ENCODE results near the gene SRCAP.

Gene SRCAP

DNA sequence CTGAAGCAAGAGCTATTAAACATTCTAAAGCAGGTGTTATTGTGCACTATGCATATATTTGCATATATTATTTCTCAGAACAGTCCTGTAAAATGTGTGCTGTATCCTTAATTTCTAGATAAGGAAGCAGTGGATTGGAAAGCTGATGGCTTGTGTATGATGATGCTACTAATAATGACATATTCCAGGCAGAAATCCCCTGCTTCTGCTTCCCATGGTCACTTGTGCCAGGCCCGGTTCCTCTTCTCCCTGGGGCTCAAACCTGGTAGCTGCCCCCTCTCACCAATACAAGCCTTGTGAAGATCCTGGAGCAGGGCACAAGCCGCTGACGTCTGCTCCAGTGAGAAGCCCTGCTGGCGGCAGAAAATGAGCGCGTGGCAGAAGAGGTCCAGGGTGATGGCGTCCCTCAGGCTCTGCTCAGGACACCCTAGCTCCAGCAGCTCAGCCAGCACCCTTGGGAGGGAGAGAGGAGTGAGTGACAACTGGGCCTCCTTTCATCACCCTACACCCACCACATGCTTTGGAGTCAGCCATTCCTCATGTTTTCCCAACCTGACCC, 61.1 kb downstream of the SRCAP start:
- DNase-seq: no peak

DNA sequence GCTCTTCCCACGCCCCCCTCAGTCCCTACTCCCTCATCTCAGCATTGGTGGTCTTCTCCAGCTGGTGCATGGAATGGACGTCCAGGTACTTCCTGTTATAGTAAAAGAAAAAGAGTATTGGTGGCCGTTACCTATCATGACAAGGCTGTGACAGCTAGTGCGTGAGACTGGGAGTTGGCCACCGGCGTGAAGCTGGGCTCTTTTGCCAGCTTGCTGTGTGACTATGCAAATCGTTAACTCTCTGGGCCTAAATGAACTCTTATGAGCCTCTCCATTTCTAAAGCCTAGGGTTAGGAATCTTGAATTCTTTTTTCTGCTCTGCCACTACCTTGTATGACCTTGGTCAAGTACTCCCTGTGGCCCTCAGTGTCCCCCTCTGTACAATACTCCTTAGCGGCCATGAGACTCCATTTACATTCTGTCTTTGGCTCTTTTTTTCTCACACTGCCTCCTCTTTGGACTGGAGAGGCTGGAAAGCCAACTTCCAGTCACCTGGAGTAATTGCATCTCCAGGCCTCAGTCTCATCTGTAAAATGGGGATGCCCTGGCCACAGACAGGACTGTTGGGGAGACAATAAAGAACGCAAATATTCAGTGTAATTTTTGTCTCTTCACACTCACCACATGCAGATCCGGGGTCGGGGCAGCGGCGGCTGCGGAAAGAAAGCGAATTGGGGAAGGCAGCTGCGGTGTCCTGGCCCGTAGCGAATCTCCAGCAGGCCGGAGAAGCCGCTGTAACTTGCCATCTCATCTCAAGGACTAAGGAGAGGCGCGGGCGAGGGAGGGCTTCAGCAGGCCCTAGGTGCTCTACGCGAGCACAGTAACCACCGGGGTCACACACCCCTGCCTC, 61.8 kb downstream of the SRCAP start:
- no peak for DNase-seq

DNA sequence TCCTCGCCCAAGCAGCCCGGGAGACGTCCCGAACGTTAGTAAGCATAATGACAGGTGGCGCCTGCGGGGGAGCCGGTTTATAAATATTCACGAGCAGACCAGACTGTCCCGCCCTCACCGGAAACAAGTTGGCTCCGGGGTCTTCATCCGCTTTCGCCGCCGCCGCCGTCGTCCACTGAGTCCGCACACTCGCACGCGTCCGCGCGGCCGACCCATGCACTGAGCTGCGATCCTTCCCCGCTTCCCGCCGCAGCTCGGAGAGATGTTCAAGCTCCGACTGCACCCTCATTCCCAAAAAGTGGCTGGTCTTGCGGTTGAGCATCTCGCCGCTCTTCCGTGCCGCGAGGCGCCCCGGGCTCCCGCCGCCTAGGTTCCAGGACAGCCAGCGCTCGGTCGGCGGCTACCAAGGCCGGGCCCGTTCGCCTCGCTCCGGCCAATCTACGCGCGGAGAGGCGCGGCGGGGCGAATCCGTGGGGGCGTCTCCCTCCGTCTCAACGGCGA, 62.5 kb downstream of the SRCAP start:
- DNase-seq: peak in 1 of 2 experiments; percentile 18

DNA sequence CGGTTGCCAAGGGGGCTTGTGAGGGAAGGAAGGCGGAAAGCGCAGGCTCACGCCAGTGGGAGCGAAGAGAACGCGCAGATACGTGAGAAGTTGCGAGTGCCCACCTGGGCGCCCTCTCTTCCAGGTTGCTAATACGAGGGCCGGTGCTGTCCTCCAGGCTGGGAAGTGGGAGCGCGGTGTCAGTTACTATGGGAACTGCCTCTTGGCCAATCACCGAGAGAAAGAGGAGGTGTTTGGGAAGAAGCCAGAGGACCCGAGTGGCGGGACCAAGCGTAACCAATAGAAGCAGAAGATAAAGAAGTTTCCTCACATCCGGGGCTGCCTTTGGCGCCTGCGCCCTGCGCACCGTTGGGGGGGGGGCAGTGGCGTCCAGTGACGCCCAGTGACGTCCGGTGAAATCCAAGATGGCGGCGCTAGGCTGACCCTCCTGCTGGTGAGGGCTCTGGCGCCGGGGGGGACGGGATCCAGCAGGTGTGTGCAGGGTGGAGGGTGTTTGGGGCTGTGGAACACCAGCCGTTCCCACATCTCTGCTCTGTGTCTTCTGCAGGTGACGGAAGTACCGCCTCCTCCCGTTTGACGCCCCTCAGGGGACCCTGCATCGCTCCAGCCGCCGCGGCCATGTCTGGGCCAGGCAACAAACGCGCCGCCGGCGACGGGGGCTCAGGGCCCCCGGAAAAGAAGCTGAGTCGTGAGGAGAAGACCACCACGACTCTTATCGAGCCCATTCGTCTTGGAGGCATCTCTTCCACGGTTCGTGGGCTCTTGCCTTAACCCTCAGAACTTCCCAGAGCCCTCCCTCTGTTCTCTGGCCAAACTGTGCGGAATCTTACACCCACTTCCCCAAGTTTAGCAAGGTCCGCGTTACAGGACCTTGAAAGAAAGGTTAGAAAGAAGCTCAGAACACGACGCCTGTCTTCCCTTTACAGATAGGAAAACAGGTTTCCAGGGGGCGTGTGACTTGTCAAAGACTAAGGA, 63.2 kb downstream of the SRCAP start, which contains the start of the genes CFAP119 and RNF40:
CFAP119 (minus strand) TSS at position 135 of the 975 bp plus-strand sequence. CDS start 314 bp downstream, outside the sequence.
RNF40 (plus strand) TSS at position 395 of the 975 bp plus-strand sequence; CDS start at position 619, 224 bp downstream.
- peak; percentile 76 to 77 for DNase-seq

DNA sequence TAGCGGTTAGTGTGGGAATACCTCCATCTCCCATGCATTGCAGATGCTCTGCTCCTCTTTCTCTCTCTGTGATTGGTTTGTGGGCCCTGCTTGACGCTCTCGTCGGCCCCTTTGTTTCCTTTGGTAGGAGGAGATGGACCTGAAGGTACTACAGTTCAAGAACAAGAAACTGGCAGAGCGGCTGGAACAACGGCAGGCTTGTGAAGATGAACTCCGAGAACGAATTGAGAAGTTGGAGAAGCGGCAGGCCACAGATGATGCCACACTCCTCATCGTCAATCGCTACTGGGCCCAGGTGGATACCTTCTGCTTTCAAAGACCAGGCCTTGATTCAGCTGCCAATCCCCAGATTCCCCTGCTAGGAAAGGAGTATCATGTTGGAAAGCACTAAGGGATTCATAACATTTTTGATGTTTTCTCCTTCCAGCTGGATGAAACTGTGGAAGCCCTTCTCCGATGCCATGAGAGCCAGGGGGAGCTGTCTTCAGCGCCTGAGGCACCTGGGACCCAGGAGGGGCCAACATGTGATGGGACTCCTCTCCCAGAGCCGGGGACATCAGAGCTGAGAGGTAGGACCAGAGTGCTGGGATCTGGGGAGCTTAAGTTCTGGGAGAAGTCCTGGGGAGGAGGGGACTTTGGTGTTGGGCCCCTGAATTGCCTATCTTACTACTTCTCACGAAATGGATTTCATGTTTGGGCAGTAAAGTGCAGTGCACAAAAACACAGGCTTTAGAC, 64.2 kb downstream of the SRCAP start:
- DNase-seq: no peak

DNA sequence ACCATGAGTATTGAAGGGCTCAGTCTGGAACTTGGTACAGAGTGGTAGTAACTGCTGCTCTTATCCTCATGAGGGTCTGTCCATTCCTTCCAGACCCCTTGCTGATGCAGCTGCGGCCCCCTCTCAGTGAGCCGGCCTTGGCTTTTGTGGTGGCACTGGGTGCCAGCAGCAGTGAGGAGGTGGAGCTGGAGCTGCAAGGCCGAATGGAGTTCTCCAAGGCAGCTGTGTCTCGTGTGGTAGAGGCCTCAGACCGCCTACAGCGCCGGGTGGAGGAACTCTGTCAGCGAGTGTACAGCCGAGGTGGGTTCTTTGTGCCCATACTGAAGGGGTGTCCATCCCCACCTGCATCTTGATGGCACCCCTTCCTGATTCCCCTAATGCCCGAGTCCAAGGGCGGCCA, 65.1 kb downstream of the SRCAP start:
- no peak for DNase-seq

DNA sequence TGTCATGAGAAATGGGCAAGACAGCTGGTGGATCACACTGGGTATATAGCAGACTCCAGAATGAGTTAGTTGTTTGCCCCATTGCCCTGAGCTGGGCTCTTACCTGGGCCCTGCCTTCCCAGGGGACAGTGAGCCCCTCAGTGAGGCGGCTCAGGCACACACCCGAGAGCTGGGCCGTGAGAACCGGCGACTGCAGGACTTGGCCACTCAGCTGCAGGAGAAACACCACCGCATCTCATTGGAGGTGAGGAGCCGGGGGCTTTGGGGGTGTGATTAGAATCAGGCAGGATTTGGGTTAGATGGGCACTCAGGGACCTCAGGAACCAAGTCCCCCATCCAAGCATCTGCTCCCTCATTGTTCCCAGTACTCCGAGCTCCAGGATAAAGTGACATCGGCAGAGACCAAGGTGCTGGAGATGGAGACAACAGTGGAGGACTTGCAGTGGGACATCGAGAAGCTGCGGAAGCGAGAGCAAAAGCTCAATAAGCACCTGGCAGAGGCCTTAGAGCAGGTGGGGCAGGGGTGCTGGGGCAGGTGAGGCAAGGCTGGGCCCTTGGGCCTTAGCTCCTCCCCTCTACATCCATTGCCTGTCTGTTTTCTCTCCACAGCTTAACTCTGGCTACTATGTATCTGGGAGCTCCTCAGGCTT, 66.0 kb downstream of the SRCAP start:
- DNase-seq: no peak

DNA sequence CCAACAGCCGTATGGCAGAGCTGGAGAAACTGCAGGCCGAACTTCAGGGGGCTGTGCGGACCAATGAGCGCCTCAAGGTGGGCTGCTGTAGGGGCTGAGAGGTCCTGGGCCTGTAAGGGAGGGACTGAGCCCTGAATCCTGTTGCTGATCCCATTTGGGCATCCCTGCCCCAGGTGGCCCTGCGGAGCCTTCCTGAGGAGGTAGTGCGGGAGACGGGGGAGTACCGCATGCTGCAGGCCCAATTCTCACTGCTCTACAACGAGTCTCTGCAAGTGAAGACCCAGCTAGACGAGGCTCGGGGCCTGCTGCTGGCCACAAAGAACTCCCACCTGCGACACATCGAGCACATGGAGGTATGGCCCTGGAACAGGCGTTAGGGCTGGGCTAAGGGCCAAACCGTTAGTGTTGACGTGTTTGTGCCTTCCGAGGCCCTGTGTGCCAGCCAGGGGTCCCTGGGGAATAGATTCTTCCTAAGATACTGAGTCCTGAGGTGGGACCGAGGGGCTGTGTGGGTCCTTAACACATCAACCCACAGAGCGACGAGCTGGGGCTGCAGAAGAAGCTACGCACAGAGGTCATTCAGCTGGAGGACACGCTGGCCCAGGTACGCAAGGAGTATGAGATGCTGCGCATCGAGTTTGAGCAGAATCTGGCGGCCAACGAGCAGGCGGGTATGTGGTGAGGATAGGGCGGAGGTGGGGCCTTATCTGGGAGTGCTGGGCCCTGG, 67.4 kb downstream of the SRCAP start:
- DNase-seq: no peak

DNA sequence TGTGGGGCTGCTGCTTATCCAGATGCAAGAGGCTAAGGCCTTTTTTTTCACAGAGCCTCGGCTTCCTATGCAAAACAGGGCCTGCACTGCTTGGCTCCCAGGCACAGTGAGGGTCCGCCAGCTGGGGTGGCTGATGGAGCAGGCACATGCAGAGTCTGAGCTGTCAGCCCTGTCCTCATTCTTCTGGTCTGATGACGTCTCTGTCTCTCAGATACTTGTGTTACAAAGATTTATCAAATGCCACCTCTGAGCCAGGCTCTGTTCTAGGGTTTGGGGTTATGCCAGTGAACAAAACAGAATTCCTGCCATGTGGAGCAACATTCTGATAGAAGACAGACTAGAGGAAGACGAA, 67.9 kb downstream of the SRCAP start:
- no peak for DNase-seq

DNA sequence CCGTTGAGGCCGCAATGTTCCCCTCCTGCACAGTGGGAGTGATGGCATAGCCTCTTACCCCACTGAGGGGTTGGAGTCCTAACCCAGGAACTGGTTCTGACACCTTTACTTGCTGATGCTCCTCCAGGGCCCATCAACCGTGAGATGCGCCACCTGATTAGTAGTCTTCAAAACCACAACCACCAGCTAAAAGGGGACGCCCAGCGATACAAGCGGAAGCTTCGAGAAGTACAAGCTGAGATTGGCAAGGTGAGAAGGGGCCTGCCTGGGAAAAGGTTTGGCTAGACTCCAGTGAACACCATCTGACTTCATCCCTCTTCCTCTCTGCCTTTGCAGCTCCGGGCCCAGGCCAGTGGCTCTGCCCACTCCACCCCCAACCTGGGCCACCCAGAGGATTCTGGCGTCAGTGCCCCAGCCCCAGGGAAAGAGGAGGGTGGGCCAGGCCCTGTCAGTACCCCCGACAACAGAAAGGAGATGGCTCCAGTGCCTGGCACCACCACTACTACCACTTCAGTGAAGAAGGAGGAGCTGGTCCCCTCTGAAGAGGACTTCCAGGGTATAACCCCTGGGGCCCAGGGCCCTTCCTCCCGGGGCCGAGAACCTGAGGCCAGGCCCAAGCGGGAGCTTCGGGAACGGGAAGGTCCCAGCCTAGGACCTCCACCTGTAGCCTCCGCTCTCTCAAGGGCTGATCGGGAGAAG, 68.9 kb downstream of the SRCAP start:
- no peak for DNase-seq

DNA sequence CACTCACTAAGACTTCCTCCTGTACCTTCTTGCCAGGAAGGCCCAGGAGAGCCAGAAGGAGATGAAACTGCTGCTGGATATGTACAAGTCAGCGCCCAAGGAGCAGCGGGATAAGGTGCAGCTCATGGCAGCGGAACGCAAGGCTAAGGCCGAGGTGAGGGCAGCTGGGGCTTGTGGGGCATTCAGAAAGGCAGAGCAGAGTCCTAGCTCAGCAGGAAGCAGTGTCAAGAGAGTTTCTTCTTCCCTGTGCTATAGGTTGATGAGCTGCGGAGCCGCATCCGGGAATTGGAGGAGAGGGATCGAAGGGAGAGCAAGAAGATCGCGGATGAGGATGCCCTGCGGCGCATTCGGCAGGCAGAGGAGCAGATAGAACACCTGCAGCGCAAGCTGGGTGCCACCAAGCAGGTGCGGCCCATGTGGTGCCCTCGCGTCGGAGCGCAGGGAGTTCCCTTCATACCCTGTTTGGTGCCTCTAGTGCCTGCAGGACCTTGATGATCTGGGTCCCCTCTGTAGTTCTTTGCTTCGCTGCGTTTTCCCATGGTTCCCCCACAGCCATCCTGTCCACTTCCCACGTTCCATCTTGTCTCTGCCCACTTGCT, 69.7 kb downstream of the SRCAP start:
- no peak for DNase-seq

DNA sequence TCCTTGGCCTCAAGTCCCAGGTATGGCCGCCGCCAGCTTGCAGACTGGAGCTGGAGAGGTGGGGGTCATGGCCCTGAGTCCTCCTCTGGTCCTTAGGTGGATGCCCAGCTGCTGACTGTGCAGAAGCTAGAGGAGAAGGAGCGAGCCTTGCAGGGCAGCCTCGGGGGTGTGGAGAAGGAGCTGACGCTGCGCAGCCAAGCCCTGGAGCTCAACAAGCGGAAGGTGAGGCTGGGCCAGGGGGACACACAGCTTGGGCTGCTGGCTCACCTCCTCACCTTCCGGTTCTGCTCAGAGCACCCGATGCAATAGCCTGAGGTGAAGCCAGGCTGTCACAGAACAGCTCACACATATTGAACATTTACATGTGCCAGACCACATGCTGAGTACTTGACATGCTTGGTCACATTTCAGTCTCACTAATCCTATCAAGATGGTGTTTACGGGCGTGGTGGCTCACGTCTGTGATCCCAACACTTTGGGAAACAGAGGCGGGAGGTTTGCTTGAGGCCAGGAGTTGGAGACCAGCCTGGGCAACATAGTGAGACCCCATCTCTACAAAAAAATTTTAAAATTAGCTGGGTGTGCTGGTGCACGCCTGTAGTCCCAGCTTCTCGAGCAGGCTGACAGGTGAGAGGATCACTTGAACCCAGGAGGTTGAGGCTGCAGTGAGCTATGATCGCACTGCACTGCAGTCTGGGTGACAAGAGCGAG, 70.6 kb downstream of the SRCAP start:
- DNase-seq: no peak

DNA sequence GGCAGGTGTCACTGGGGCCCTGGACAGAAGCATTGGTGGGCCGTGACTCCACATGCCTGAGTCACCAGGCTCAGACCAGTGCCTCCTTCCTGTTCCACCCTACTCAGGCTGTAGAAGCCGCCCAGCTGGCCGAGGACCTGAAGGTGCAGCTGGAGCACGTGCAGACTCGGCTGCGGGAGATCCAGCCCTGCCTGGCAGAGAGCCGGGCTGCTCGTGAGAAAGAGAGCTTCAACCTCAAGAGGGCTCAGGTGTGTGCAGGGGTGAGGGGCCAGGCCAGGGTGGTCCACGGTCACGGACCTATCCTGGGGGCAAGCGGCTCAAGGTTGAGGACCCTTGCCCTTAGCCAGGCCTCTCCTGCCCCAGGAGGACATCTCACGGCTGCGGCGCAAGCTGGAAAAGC, 72.8 kb downstream of the SRCAP start:
- no peak for DNase-seq

DNA sequence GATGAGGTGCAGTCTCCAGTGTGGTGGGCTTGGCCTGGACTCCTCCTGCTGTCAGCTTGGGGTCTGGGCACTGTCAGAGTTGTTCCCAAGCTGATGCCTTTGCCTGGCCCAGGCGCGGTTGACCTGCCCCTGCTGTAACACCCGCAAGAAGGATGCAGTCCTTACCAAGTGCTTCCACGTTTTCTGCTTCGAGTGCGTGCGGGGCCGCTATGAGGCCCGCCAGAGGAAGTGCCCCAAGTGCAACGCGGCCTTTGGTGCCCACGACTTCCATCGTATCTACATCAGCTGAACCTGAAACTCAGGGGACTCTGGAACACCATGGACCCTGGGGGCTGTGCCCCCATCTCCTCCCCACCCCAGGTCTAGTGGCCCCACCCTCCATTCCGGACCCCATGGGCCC, 74.9 kb downstream of the SRCAP start:
- DNase-seq: no peak

DNA sequence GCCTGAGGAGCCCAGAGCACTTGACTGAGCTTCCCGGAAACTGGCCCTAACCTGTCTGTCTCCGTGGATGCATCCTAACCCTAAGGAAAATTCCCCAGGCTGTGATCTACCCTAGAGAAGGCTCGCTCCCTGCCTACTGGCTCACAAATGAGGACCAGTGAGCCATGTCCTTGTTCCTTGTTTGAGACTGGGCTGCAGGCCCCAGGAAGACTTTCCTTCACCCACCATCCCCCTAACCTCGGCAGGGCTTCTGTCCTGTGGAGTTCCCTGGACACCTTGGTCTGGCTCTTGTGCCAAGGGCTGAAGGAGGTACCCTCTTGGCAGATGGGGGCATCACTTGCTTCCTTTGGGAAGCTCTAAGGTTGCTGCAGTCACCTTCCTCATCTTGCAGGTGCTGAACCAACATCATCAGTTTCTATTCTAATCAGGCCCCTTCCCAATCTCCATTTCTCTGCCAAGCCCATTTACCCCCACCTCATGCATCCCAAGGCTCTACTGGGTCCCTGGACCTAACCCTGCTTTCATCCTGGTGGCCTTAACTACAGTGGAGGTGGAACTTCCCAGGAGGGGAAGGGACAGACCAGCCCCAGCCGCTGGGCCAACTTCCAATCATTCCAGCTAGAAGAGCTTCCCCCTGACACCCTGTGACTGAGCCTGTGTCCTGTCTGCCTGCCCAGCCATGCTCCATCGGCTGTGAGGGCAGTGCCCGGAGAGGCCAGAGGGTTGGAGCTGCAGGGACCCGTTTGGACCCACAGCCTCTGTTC, 75.6 kb downstream of the SRCAP start:
- no peak for DNase-seq

DNA sequence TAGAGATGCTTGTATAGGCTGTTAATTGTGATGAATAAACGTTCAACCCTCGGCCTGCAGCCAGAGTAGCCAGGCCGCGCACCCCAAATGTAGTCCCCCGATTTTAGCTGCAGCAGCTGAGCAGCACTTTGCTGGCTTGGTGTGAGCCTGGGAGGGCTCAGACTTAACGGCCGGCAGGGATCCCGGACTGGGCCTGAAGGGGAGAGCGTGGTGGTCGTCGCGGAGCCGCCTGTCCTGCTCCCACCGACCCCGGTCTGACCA, 76.1 kb downstream of the SRCAP start:
- no peak for DNase-seq

DNA sequence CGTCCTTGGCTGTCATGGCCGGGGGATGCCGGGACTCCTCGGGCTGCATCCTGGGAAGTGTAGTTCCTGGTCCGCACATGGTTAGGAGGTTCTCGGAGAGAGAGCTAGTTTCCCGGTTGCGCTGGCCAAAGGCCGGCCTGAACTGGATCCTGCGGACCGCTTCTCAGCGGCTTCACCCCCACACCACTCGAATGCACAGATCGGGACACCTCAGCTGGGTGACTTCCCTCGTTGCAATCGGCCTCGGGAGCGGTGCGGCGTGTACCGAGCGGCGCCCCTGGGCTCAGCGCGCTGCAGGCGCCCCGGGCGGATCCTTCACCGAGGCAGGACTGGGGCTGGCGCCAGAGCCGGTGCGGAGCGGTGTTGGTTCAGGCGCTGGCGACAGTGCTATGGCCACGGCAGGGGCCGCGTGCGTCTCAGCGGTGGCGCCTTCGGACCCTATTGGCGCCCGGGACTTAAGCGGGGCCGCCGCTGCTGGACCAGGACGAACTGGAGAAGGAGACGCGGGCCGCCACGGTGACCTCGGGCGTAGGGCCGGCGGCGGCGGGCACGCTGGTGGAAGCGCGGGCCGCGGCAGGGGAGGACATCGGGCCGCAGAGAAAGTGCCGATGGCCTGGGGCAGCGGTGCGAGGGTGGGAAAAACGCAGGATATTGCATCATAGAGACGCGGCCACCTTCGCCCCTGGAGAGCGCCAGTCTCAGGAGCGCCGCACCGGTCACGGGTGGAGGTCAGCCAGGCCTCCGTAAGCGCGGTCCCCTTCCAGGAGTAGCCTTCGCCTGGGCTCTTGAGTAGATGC, 76.6 kb downstream of the SRCAP start:
- DNase-seq: peak; percentile 51 to 55
